ENCODE data around the gene TTC12.

Gene TTC12

GRCh38 chr11:113272281-113272680 is 42.1 kb upstream of the TTC12 start:
- TF ChIP-seq EZH2phosphoT487 (IDR thresholded peaks at IDR 0.05; ENCODE audit: low read length) (no peak), CTCF (IDR thresholded peaks at IDR 0.05; ENCODE audit: low read length) (no peak), EZH2 (optimal IDR thresholded peaks at IDR 0.05; ENCODE audit: low read depth, low read length) (no peak)
- Histone ChIP-seq H4K20me1 (ENCODE audit: insufficient read depth, low read length) (no peaks in the 10 kb centered on the region), H3K27ac (ENCODE audit: low read length) (no peak overlapping the region), H3K4me2 (ENCODE audit: low read depth, low read length) (no peak overlapping the region), H3K9me3 (replicated peaks; ENCODE audit: insufficient read depth, low read length) (no peaks in the 10 kb centered on the region), H3K27me3 (replicated peaks; ENCODE audit: insufficient read depth, low read length) (no peaks in the 10 kb centered on the region), H3K79me2 (ENCODE audit: low read length) (no peaks in the 10 kb centered on the region), H3K4me3 (ENCODE audit: low read length) (no peak overlapping the region), H3K4me1 (ENCODE audit: low read length) (no peaks in the 10 kb centered on the region), H2AFZ (ENCODE audit: low read length) (no peak overlapping the region), H3K9ac (ENCODE audit: low read length) (no peak overlapping the region), H3K9me2 (replicated peaks; ENCODE audit: insufficient read depth, low read length) (no peaks in the 10 kb centered on the region), H3K36me3 (replicated peaks; ENCODE audit: insufficient read depth, low read length) (no peaks in the 10 kb centered on the region), H3F3A (ENCODE audit: insufficient read depth, low read length) (no peaks in the 10 kb centered on the region)
- no peak for DNase-seq

GRCh38 chr11:113272927-113273615 is 41.3 kb upstream of the TTC12 start:
- H3K4me3 ChIP-seq (ENCODE audit: low read length): no peak overlapping the region
- H3K27ac ChIP-seq (ENCODE audit: low read length): no peak overlapping the region
- TF ChIP-seq EZH2 (optimal IDR thresholded peaks at IDR 0.05; ENCODE audit: low read depth, low read length) (no peak), EZH2phosphoT487 (IDR thresholded peaks at IDR 0.05; ENCODE audit: low read length) (no peak)
- H3K36me3 ChIP-seq (replicated peaks; ENCODE audit: insufficient read depth, low read length): no peaks in the 10 kb centered on the region
- no peaks in the 10 kb centered on the region for H3F3A ChIP-seq (ENCODE audit: insufficient read depth, low read length)
- H3K9ac ChIP-seq (ENCODE audit: low read length): no peak overlapping the region
- no peaks in the 10 kb centered on the region for H4K20me1 ChIP-seq (ENCODE audit: insufficient read depth, low read length)
- H3K9me3 ChIP-seq (replicated peaks; ENCODE audit: insufficient read depth, low read length): no peaks in the 10 kb centered on the region
- DNase-seq: no peak
- no peak overlapping the region for H2AFZ ChIP-seq (ENCODE audit: low read length)
- no peaks in the 10 kb centered on the region for H3K9me2 ChIP-seq (replicated peaks; ENCODE audit: insufficient read depth, low read length)
- H3K4me2 ChIP-seq (ENCODE audit: low read depth, low read length): no peak overlapping the region
- no peaks in the 10 kb centered on the region for H3K79me2 ChIP-seq (ENCODE audit: low read length)
- no peaks in the 10 kb centered on the region for H3K27me3 ChIP-seq (replicated peaks; ENCODE audit: insufficient read depth, low read length)
- no peaks in the 10 kb centered on the region for H3K4me1 ChIP-seq (ENCODE audit: low read length)

- Histone ChIP-seq H3K9ac (ENCODE audit: low read length) (no peak overlapping the region), H3K27ac (ENCODE audit: low read length) (no peak overlapping the region), H3K9me3 (replicated peaks; ENCODE audit: insufficient read depth, low read length) (no peaks in the 10 kb centered on the region), H3K4me2 (ENCODE audit: low read depth, low read length) (no peak overlapping the region), H2AFZ (ENCODE audit: low read length) (no peak overlapping the region), H3K79me2 (ENCODE audit: low read length) (no peaks in the 10 kb centered on the region), H3K27me3 (replicated peaks; ENCODE audit: insufficient read depth, low read length) (no peaks in the 10 kb centered on the region), H3K9me2 (replicated peaks; ENCODE audit: insufficient read depth, low read length) (no peaks in the 10 kb centered on the region), H3K4me1 (ENCODE audit: low read length) (no peaks in the 10 kb centered on the region), H3K4me3 (ENCODE audit: low read length) (no peak overlapping the region), H3F3A (ENCODE audit: insufficient read depth, low read length) (no peaks in the 10 kb centered on the region), H3K36me3 (replicated peaks; ENCODE audit: insufficient read depth, low read length) (no peaks in the 10 kb centered on the region), H4K20me1 (ENCODE audit: insufficient read depth, low read length) (no peaks in the 10 kb centered on the region)
- no peak for DNase-seq
- TF ChIP-seq CTCF (IDR thresholded peaks at IDR 0.05; ENCODE audit: low read length) (no peak), EZH2phosphoT487 (IDR thresholded peaks at IDR 0.05; ENCODE audit: low read length) (no peak), EZH2 (optimal IDR thresholded peaks at IDR 0.05; ENCODE audit: low read depth, low read length) (no peak)
These were observed 40.7 kb upstream of the TTC12 start for GRCh38 chr11:113273720-113274119.
